ENCODE measurements around the gene IGSF8.

Gene IGSF8

GRCh38 chr1:160084771-160085321 lies 13.6 kb downstream of the IGSF8 start:
- no peak for DNase-seq

- peak; percentile 78 for DNase-seq
Observed at GRCh38 chr1:160083968-160084770, 14.2 kb downstream of the IGSF8 start.

- no peak for DNase-seq
Observed at GRCh38 chr1:160082926-160083325, 15.5 kb downstream of the IGSF8 start.

- no peak for DNase-seq
Observed at GRCh38 chr1:160082487-160082886, 15.9 kb downstream of the IGSF8 start.

- peak; percentile 22 for DNase-seq
Observed at GRCh38 chr1:160081261-160081936, 17.0 kb downstream of the IGSF8 start, which contains the start of gene KCNJ9. TSS of gene KCNJ9 (plus strand) at chr1:160081538. CDS start at chr1:160084031, 2,493 bp downstream.

- no peak for DNase-seq
Observed at GRCh38 chr1:160080381-160081100, 17.9 kb downstream of the IGSF8 start.

- no peak for DNase-seq
Observed at GRCh38 chr1:160079448-160079847, 19.0 kb downstream of the IGSF8 start.

GRCh38 chr1:160078512-160079195 lies 19.8 kb downstream of the IGSF8 start:
- DNase-seq = peak; percentile 5

GRCh38 chr1:160077486-160077885 lies 20.9 kb downstream of the IGSF8 start:
- no peak for DNase-seq

GRCh38 chr1:160076295-160076694 lies 22.1 kb downstream of the IGSF8 start:
- no peak for DNase-seq

GRCh38 chr1:160075836-160076235 lies 22.6 kb downstream of the IGSF8 start:
- no peak for DNase-seq

GRCh38 chr1:160074865-160075264 lies 23.6 kb downstream of the IGSF8 start:
- DNase-seq = no peak

- no peak for DNase-seq
Observed at GRCh38 chr1:160071289-160071688, 27.1 kb downstream of the IGSF8 start.

GRCh38 chr1:160070243-160071163 lies 27.9 kb downstream of the IGSF8 start:
- peak; percentile 57 for DNase-seq

GRCh38 chr1:160069460-160070231 lies 28.8 kb downstream of the IGSF8 start, which contains the start of gene KCNJ10:
TSS of gene KCNJ10 (minus strand) at chr1:160070160. CDS start at chr1:160042532, 27,628 bp downstream.
- DNase-seq = no peak

GRCh38 chr1:160068225-160068624 lies 30.2 kb downstream of the IGSF8 start:
- no peak for DNase-seq

GRCh38 chr1:160066829-160067745 lies 31.3 kb downstream of the IGSF8 start:
- no peak for DNase-seq

- DNase-seq = no peak
Observed at GRCh38 chr1:160064746-160065145, 33.7 kb downstream of the IGSF8 start.

GRCh38 chr1:160064164-160064563 lies 34.3 kb downstream of the IGSF8 start:
- DNase-seq = no peak

Measured in NCI-H1092 treated with DMSO at 0.1 percent for 48 hours (cell line).